GM12873 (cell line): Measurements from ENCODE around the gene A4GALT.

Experiments
- TF ChIP-seq, protein P1 (sequence below): IDR thresholded peaks from 2 replicates; pipeline ENCODE4 v1.5.1; 2012; ENCODE audit warnings: low read depth, mild to moderate bottlenecking, moderate library complexity, low read length, control low read depth; ENCODE audit not compliant: insufficient read depth; ENCODE audit errors: missing control alignments

A4GALT gene

DNA sequence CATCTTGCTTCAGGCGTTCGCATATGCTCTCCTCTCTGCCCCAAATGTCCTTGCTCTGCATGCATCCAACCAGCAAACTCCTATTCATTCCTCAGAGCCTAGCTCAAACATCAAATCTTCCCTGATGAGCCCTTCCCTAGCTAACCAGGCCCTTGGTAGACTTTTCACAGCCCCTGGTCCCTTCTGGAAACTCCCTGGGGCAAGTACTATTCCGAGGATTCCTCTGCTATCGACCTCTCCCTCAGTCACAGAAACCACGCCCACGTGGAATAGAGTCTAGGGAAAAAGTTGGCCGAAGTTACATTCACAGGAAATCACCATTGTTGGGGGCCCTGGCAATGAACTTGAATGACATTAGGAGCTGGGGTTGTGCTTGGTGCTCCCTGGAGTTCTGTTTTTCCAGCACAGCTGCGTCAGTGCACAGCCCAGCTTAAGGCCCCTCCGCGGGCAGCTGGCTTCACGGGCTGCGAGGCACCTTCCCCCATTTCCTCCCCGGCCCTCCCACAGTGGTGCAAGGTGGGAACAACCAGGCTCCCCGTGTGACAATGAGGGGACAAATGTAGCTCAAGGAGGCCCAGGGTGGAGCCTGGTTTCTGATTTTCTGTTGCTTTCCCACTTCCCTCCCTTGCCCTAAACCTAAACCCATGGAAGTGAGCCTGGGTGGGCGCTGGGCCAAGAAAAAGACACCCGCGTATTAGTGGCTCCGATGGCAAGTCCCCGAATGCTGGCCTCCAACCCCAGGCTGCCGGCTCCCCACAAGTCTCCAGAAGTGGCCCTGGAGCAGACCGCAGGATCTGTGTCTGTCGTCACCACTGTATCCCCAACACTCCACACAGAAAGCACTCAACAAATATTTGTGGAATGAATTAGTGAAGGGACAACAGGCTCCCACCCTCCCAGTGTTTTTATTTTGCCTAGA lies 76.0 kb downstream of the A4GALT start:
- TF ChIP-seq, protein P1, sequence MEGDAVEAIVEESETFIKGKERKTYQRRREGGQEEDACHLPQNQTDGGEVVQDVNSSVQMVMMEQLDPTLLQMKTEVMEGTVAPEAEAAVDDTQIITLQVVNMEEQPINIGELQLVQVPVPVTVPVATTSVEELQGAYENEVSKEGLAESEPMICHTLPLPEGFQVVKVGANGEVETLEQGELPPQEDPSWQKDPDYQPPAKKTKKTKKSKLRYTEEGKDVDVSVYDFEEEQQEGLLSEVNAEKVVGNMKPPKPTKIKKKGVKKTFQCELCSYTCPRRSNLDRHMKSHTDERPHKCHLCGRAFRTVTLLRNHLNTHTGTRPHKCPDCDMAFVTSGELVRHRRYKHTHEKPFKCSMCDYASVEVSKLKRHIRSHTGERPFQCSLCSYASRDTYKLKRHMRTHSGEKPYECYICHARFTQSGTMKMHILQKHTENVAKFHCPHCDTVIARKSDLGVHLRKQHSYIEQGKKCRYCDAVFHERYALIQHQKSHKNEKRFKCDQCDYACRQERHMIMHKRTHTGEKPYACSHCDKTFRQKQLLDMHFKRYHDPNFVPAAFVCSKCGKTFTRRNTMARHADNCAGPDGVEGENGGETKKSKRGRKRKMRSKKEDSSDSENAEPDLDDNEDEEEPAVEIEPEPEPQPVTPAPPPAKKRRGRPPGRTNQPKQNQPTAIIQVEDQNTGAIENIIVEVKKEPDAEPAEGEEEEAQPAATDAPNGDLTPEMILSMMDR: no peak

- TF ChIP-seq, protein P1: no peak
Measured at GRCh38 chr22:42643634-42644421, 76.8 kb downstream of the A4GALT start.

- TF ChIP-seq, protein P1: no peak
Measured at GRCh38 chr22:42642806-42643633, 77.7 kb downstream of the A4GALT start.
